ENCODE data around the gene SEL1L3.
"Not testable (repeated sequence)": the region's sequence is repeated elsewhere in the genome, so short reads cannot be mapped to it uniquely, and the experiment has no call there.

SEL1L3 gene

DNA sequence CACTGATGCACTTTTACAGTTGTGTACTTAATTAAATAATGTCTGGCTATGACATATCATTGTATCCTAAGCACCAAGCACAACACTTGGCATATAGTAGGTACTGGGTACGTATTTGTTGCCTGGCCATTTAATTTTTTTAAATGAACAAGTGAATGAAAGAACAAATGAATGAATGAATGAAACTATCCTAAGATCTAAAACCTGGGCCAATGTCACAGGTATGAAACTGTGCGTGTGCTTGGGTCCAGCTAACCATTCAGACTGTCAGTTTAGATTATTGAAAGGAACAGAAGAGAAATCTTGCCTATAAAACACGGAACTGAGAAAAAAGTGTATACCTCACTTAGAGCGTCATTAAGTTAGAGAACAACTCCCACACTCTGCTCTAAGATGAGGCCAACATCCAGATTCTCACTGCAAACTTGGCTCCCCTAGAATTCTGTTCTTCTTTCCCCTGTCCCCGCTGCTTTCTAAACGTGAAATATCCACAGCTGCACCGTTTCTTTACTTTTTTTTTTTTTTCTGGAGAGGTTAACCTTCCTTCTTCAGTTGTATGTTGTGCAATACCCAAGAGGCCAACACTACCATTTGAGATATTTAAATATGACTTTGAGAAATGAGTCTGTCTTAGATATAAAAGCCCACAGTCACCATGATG is 17.3 kb upstream of the SEL1L3 start:
- no peak for DNase-seq (ENCODE audit: low read depth in 2 of 2, low spot score in 1 of 2)

- DNase-seq (ENCODE audit: low read depth in 2 of 2, low spot score in 1 of 2): no peak
Measured at GRCh38 chr4:25879587-25879986, 16.8 kb upstream of the SEL1L3 start.

- DNase-seq (ENCODE audit: low read depth in 2 of 2, low spot score in 1 of 2): no peak
Measured at GRCh38 chr4:25879091-25879584, 16.4 kb upstream of the SEL1L3 start.

DNA sequence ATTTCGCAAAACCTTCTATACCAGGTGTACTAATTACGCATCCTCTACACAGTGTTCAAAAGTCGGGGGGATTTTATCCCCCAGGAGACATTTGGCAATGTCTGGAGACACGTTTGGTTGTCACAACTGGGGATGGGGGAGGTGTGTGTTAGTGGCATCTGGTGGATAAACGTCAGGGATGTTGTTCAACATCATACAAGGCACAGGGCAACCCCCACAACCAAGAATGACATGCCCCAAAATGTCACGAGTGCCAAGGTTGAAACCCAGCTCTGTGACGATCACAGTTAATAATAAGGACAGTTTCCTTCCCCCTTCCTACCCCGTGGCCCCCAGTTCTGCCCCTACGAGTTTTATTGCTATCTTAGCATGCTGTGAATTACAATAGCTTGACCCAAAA is 15.9 kb upstream of the SEL1L3 start:
- DNase-seq (ENCODE audit: low read depth in 2 of 2, low spot score in 1 of 2): no peak

DNA sequence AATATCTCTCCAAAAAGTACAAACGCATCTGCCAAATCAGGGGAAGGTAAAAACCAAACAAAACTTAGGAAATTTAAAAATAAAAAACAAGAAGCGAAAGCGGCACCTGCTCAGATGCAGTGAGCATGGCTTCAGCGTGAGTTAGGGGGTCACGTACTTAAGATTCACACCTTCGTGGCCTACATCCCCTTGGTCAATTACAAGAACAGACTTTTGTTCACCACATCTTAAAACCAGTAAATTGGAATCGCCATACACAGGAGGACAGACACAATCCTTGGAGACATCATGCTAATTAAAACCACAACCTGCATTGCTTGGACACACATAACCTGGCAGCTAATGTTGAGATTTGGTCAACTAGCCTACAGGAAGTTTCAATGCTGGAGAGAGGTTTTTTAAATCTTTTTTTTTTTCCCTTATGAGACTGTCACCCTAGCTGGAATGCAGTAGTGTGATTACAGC is 12.5 kb upstream of the SEL1L3 start:
- no peak for DNase-seq (ENCODE audit: low read depth in 2 of 2, low spot score in 1 of 2)

DNA sequence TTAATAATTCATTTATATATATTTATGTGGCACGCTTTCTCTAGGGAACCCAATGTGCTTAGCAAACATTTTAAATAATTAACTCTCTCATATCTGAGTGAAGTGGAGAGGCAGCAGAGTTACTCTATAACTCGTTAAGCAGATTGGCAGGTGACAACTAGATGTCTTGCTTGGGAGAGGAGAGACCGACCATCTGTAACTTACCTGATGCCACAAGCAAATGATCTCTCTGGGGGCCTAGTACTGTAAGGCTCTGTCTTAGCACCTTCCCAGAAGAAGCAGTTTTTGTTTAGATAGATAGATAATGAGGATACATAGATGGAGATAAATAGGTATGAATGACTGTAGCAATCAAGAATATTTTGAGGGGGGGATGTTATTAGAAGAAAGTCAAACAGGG is 11.9 kb upstream of the SEL1L3 start:
- no peak for DNase-seq (ENCODE audit: low read depth in 2 of 2, low spot score in 1 of 2)

DNA sequence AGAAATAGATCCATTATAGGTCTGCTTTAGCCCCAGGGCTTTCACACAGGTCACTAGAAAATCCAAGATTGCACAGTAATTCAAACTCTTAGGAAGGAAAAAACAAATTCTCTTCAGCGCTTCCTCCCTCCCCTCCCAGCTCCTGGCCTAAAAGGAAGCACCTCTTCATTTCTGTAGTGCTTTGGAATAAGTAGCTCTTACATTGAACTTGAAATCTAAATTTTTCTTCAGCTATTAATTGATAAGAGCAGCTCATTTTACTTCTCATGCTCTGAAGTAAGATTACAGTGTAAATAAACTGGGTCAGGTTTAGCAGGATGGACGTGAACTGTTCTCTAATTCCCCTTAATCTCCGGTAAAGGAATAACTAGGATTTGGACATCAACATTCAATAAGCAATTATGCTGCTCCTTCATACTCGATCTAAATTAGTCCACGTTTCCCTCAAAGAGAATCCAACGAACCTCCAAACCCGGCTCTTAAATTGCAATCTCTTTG is 10.9 kb upstream of the SEL1L3 start:
- no peak for DNase-seq (ENCODE audit: low read depth in 2 of 2, low spot score in 1 of 2)

DNA sequence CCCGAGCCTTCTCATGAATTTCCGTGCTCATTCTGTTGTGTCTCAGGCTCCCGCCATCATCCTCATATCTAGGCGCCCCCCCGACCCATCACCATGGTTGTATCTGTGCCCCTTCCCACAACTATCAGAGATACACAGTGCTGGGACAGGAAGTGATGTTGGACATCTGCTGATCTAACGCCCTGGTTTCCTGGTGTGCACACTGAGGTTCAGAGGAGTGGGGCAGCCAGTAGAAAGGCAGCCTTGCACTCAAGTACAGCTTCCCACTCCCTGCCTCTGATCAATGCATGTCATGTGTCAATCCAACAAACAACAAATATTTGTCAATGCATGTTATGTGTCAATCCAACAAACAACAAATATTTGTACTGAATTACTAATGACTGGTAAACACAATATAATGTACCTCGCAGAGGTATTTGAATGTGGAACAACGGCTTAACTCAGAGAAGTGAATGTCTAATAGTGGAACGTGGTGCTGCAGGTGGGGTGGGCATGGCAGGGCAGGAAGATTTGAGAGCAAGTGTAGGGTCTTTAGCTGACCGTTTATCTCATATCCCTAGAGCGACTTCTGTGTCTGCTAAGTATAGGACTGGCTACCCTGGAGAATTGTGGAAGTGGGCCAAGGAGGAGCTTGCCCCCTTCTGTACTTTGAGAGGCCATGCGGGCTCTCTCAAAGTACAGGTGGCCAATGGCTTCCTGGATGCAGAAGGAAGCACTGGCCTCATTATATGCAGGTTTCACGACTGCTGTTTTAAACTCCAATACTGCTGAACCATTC is 10.3 kb upstream of the SEL1L3 start:
- DNase-seq (ENCODE audit: low read depth in 2 of 2, low spot score in 1 of 2): no peak

DNA sequence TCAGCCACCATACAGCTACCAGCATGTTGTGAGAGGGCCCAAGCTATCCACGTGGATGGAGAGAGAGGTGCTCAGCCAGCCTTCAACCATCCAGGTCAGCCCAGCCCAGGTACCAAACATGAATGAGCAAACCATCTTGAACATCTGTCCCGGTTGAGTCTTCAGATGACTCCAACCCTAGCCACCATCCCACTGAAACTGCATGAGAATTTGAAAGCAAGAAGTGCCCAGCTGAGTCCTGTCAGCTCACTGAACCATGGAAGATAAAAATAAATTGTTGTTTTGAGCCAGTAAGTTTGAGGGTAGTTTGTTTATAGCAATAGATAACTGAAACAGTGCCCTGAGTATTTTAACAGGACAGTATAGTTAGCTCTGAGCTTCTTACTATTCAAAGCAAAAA is 7.3 kb upstream of the SEL1L3 start:
- DNase-seq (ENCODE audit: low read depth in 2 of 2, low spot score in 1 of 2): no peak

DNA sequence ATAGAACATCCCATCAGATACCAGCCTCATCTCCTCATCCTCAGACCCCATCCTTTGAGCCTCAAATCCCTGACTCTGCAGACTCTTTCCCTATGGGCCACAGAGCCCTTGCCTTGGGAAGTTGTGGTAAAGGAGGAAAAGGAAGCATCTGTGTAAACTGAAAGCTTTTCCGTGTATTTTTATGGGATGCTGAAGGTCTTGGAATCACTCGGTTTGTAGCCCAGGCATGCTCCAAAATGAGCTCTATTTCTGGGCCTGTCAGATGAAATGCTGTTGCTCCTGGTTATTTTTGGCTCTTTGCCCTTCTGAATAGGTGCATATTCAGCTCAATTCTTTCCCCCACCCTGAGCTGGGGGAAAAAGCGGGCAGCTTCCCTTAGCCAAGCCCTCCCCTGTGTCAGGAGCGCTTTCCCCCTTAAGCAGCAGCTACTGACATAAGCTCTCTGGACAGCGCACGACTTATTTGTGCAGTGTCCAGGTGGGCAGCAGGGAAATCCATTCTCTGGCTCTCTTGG is 5.0 kb upstream of the SEL1L3 start:
- DNase-seq (ENCODE audit: low read depth in 2 of 2, low spot score in 1 of 2): no peak

DNA sequence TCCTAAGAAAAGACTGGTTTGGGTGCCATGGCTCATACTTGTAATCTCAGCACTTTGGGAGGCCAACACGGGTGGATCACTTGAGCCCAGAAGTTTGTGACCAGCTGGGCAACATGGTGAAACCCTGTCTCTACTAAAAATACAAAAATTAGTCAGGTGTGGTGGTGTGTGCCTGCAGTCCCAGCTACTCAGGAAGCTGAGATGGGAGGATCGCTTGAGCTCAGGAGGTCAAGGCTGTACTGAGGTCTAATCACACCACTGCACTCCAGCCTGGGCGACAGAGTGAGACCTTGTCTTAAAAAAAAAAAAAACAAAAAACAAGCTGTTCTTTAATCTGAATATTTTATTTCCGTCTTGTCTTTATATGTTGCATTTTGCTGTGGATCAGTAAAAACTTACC is 3.6 kb upstream of the SEL1L3 start:
- DNase-seq (ENCODE audit: low read depth in 2 of 2, low spot score in 1 of 2): not testable (repeated sequence)

DNA sequence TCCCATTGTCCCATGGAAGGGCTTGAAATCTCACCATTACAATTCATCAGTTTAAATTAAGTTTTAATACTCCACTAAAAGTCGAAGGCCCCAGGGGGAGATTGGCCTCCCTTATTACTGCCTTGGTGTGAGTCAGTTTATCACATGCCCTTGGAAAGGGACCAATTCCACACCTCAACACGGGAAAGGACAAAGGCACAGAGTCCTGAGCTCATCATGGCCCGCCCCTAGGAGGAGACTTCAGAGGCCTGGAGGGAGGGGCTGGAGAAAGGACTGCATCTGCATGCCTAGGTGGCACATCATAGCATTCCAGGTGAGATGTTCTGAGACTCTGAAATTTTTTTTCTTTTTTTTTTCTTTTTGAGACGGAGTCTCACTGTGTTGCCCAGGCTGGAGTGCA is 2.8 kb upstream of the SEL1L3 start:
- no peak for DNase-seq (ENCODE audit: low read depth in 2 of 2, low spot score in 1 of 2)

DNA sequence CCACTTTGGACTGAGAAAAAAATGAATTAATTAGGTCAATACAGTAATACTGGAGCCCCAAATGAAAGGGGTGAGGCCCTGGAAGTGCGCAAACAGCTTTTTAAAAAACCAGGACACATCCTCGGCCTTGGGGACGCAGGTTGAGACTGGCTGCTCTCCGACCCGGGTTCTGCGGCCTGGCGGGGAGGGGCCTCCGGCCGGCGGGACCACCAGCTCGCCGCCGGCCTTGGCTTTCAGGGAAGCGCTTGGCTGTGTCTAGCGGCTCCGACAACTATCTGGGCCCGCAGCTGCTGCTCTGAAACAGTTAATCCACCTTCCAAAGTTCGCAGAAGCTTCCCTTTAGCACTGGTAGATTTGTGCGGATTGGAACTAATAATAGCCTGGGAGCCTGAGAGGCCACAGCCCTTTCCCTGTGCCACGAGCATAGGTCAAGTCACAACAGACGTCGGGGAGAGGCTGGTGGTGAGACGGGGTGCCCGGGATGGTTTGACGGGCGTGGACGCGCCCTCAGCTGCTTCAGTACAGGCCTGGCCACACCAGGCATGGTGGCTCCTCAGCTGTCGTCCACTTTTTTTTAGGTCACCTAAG is 1.1 kb upstream of the SEL1L3 start:
- no peak for DNase-seq (ENCODE audit: low read depth in 2 of 2, low spot score in 1 of 2)

DNA sequence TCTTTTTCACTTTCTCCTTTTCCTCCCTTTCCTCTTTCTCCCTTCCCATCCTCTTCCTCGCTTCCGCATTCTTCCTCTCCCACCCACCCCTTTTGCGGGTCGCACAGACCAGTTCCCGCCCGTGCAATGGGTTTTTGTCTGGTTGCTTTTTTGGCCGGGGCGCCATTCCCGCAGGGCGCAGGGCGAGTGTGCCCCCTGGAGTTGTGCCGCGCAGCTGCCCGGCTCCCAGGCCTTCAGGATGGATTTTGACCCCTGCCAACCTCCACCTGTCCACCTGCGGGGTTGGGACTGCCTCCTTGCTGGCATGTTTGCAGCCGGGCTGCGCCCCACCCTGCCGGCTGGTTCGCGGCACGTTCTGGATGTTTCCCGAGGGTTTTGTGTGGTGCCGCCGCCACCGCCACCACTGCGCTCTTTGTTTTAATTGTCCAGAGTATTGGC is 578 bp upstream of the SEL1L3 start:
- no peak for DNase-seq (ENCODE audit: low read depth in 2 of 2, low spot score in 1 of 2)

- no peak for DNase-seq (ENCODE audit: low read depth in 2 of 2, low spot score in 1 of 2)
Measured at GRCh38 chr4:25861951-25862410, 807 bp downstream of the SEL1L3 start.

GRCh38 chr4:25861280-25861950 is 1.4 kb downstream of the SEL1L3 start:
- no peak for DNase-seq (ENCODE audit: low read depth in 2 of 2, low spot score in 1 of 2)

GRCh38 chr4:25860586-25861279 is 2.1 kb downstream of the SEL1L3 start:
- DNase-seq (ENCODE audit: low read depth in 2 of 2, low spot score in 1 of 2): no peak

DNA sequence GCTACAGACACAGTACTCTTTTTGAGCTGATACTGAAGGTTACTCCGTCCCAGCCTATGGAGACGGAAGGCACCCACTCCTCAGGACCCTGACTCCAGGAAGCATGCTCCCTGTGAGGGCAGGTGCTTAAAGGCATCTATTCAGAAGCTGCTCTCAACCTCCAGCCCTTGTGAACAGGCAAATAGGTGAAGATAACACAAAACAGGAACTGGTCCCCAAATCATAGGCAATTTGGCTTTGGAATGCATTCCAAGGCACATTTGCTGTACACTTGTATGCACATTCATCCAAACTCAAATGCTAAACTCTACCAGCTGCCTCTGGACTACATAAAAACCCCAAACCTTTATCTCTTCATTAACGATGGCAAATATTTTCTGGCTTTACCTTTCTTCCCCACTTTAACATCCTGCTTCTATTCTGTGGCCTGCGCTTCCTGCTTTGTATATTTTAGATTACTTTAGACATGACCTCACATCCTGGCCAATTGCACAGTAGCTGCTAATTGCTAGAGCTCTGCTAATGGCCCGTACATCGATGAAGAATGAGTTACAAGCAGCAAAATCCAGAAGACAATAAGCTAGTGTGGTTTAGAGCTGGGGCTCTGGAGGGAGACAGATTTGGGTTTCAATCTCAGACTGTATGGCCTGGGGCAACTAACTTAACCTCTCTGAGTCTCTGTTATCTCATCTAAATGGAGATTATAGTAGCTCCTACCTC is 3.2 kb downstream of the SEL1L3 start:
- DNase-seq (ENCODE audit: low read depth in 2 of 2, low spot score in 1 of 2): no peak

GRCh38 chr4:25857851-25858400 is 4.9 kb downstream of the SEL1L3 start:
- DNase-seq (ENCODE audit: low read depth in 2 of 2, low spot score in 1 of 2): no peak

DNA sequence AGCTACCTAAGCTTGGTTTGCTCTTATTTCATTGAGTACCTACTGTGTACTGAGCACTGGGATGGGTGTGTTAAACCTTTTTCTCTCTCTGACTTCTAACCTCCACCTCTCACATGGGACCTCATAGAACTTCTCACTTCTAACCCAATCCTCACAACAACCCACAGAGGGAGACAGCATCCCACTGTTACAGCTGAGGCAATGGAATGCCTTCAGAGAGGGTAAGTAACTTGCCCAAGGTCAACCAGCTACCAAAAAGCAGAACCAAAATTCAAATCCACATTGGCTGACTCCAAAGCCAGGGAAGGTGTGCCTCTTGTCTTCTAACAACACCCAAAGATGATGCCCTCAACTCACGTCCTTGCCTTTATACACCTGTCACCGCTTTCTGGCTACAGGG is 5.4 kb downstream of the SEL1L3 start:
- DNase-seq (ENCODE audit: low read depth in 2 of 2, low spot score in 1 of 2): no peak

Measured in stimulated activated CD8-positive, alpha-beta memory T cell treated with anti-CD3 and anti-CD28 coated beads, Interleukin-4, amount 100 ng/mL, for 1 hour (primary cell).